COLO829 (cell line): ENCODE measurements around the gene CEP170.
"Not testable (repeated sequence)": the region's sequence is repeated elsewhere in the genome, so short reads cannot be mapped to it uniquely, and the experiment has no call there.

Experiments
- DNase-seq: peaks from one replicate; pipeline ENCODE4 v3.0.0; 2012; ENCODE audit warnings: low spot score

CEP170 gene

DNA sequence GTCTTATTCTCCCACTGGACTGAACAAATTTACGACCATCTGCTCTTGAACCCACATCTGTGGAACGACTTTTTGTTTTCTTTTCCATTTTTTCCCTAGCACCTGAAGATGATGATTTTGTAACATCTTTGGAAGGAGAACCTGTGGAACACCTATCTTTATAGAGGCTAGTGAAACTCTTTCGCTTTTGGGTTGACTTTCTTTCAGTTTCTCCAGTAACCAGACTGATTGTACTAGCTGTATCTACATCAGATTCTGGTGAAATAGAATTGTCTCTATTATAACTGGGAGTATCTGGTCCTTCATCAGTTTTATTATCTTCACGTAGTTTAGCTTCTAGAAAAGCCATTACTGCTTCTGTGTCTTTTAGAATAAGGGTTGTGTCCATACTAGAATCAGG, 90.2 kb downstream of the CEP170 start:
- not testable (repeated sequence) for DNase-seq

DNA sequence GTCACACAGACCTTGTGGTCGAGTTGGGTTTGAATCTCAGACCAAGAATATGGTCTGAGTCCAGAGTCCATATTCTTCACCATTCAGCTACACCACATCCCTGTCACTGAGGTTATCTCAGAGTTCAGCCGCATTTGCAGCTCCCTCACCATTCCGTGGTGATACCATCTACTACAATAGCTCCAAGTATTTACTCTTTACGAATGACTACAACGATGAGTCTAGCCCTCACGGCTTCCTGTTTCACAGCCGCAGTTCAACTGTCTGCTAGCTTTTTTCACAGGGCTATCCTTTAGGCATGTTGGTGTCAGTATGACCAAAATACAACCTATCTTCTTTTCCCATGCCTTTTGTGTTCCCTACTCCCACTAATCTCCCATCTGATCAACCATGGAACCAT, 104.2 kb downstream of the CEP170 start:
- not testable (repeated sequence) for DNase-seq

DNA sequence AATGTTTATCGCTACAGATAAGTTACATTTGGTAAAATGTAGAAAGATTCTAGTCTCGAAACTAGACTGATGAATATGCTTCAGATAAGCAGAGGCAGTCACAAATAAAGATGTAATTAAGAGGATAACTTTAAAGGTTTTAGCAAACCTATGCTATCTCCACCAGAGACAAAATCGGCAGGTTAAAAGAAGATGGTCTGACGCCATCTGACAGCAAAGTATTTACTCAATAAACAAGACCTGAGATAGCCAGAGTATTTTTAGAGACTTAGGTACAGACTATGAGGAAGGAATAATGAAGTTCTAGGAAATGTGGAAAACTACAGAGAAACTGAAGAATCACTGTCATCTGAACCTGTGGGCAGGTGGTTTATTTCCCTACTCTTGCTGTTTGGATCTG, 106.0 kb downstream of the CEP170 start:
- DNase-seq, result not testable (repeated sequence)

DNA sequence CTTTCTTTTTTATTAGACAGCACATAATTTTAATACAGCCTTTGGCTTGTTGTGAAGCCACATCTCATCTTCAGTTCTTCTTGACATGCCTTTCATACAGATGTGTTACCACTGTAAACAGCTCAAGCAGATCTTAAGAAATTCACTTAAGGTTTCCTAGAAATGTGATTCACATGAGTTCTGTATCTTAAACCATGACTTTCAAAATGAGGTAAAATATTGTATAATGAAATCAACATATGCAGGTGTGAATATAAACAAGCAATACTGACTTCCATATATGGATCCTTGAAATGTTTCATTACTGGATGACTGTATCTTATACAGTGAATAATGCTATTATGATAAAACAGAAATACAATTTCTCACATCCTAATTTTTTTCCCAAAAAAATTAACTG, 107.7 kb downstream of the CEP170 start:
- not testable (repeated sequence) for DNase-seq

- DNase-seq, result not testable (repeated sequence)
These were observed 114.6 kb downstream of the CEP170 start for GRCh38 chr1:243140498-243140897.

DNA sequence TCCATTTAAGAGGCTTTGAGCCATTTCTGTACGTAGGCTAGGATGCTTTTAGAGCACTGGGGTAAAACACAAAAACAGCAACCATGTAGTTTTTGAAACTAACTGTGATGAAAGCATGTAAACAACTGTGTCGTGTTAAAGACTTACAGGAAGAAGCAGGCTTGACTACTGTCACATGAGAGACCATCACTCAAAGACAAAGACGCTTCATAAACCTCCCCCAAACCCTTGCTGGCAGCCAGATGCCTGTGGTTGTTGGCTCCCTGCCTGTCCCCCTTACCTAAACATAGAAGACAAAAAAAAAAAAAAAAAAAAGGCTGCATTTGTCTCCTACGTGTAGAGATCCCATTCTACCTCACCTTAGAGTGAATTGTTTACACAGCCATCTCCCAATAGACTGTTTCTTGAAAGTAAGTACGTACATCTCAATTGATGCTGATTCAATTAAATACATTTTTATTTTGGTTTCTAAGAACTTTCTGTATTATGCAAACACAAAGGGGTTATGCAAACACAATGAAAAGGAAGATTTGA, 132.1 kb downstream of the CEP170 start:
- DNase-seq, result not testable (repeated sequence)

- DNase-seq, result not testable (repeated sequence)
These were observed 133.1 kb downstream of the CEP170 start for GRCh38 chr1:243121939-243122338.

DNA sequence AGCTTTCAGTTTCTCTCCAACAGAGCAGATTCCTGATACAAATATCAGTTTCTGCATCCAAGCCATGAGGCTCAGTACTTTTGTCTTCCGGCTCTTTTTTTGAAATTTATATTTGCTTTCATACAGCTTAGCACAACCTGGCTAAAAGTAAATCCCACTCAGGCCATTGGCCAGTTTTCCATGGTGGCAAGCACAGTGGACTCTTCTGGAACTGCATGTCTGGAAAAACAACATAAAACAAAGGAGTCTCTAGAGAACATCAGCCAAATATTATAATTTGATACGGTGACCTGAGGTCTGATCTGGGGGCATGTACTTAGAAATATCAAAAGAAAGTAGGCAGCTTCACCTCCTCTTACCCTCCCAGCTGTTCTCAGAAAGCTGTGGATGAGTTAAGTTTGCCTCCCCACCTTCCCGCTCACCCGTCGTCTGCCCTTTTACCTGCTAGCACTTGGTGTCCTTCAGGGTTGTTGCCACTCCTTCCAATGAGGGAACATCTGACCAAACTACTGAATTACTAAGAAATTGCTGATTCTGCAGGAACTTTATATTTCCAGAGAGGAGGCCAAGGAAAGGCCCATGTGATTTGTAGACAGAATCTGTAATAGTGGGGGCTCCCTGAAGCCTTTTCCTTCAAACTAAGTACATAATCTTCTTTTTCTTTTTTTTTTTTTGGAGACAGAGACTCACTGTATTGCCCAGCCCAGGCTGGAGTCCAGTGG, 136.3 kb downstream of the CEP170 start:
- not testable (repeated sequence) for DNase-seq

GRCh38 chr1:243116187-243116586, 138.9 kb downstream of the CEP170 start:
- DNase-seq, result not testable (repeated sequence)

GRCh38 chr1:243114769-243115168, 140.3 kb downstream of the CEP170 start:
- DNase-seq, result not testable (repeated sequence)

- DNase-seq, result not testable (repeated sequence)
These were observed 140.9 kb downstream of the CEP170 start for GRCh38 chr1:243114059-243114713.

DNA sequence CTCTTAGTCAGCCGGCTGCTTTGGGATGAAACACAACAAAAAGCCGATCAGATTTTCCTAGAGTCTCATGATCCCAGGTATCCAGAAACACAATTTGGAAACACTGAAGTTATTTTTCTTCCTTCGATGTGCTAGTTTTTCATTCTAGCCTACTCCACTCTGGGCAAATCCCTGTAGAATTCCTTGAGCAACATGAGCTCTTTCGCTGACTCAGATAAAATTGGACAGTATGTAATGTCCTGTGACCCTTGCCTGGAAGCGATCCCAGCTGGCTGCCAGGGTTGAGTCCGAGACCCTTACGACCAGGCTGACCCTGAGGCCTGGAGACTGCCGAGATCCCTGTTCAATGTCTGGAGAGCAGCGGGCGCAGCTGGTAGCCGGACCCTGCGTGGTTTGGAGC, 147.9 kb downstream of the CEP170 start:
- not testable (repeated sequence) for DNase-seq

- not testable (repeated sequence) for DNase-seq
These were observed 149.3 kb downstream of the CEP170 start for GRCh38 chr1:243105652-243106332.

DNA sequence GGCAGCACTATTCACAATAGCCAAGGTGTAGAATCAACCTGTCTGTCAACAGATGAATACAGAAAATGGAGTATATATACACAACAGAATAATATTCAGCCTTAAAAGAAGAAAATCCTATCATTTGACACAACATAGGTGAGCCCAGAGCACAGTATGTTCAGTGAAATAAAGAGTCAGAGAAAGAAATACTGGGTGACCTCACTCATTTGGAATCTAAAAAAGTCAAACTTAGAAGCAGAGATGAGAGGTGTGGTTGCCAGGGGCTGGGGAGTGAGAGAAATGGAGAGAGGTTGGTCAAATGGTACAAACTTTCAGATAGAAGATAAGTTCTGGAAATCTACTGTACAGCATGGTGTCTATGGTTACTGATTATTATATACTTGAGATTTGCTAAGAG, 150.0 kb downstream of the CEP170 start:
- not testable (repeated sequence) for DNase-seq

- DNase-seq, result not testable (repeated sequence)
These were observed 150.6 kb downstream of the CEP170 start for GRCh38 chr1:243104452-243104851.

- DNase-seq, result not testable (repeated sequence)
These were observed 153.5 kb downstream of the CEP170 start for GRCh38 chr1:243101551-243102050.

GRCh38 chr1:243087368-243087767, 167.7 kb downstream of the CEP170 start:
- not testable (repeated sequence) for DNase-seq
